IPS-NIHi7 (cell line): ENCODE results near the gene TRUB2.

ENCODE experiments used
- DNase-seq: peaks from one replicate; pipeline ENCODE4 v3.0.0; 2012; ENCODE audit warnings: mixed read lengths; ENCODE audit errors: extremely low spot score

The TRUB2 gene

GRCh38 chr9:128322404-128323211 lies at the start of gene TRUB2, which contains the start of gene COQ4:
Gene TRUB2 (minus strand): TSS chr9:128322447. CDS start chr9:128322408, 39 bp downstream.
Gene COQ4 (plus strand): TSS chr9:128322839. CDS start chr9:128322859, 20 bp downstream.
- DNase-seq = peak; percentile 98

GRCh38 chr9:128371630-128372117 lies 49.4 kb upstream of the TRUB2 start:
- no peak for DNase-seq

GRCh38 chr9:128370752-128371629 lies 48.7 kb upstream of the TRUB2 start, which contains the start of gene URM1:
Gene URM1 (plus strand): TSS chr9:128371374. CDS start chr9:128371381, 7 bp downstream.
- peak; percentile 95 for DNase-seq

- DNase-seq = no peak
These were observed 48.1 kb upstream of the TRUB2 start for GRCh38 chr9:128370367-128370751.

- no peak for DNase-seq
These were observed 46.9 kb upstream of the TRUB2 start for GRCh38 chr9:128369024-128369706.

- DNase-seq = no peak
These were observed 43.3 kb upstream of the TRUB2 start for GRCh38 chr9:128365525-128365924.

GRCh38 chr9:128362774-128363173 lies 40.5 kb upstream of the TRUB2 start:
- no peak for DNase-seq

GRCh38 chr9:128361986-128362646 lies 39.9 kb upstream of the TRUB2 start:
- DNase-seq = peak; percentile 91

- no peak for DNase-seq
These were observed 39.2 kb upstream of the TRUB2 start for GRCh38 chr9:128361296-128361985.

GRCh38 chr9:128360826-128361225 lies 38.6 kb upstream of the TRUB2 start:
- DNase-seq = no peak

- DNase-seq = no peak
These were observed 36.6 kb upstream of the TRUB2 start for GRCh38 chr9:128358861-128359260.

GRCh38 chr9:128358090-128358489 lies 35.8 kb upstream of the TRUB2 start:
- no peak for DNase-seq

GRCh38 chr9:128355451-128355850 lies 33.2 kb upstream of the TRUB2 start:
- no peak for DNase-seq

- DNase-seq = no peak
These were observed 27.5 kb upstream of the TRUB2 start for GRCh38 chr9:128349772-128350171.

- DNase-seq = no peak
These were observed 26.9 kb upstream of the TRUB2 start for GRCh38 chr9:128349125-128349524.

GRCh38 chr9:128344931-128345605 lies 22.8 kb upstream of the TRUB2 start:
- DNase-seq = peak; percentile 54

GRCh38 chr9:128343855-128344254 lies 21.6 kb upstream of the TRUB2 start:
- DNase-seq = no peak

GRCh38 chr9:128342971-128343680 lies 20.9 kb upstream of the TRUB2 start:
- DNase-seq = no peak

GRCh38 chr9:128341435-128341849 lies 19.2 kb upstream of the TRUB2 start:
- DNase-seq = peak; percentile 91
